ENCODE data around the gene RBM17. TPM values are rescaled to one million over a fixed set of nuclear protein-coding genes. Genes with fewer than 3 reads are reported as not detected.

Gene RBM17
- total RNA-seq, 1 experiment from 2014 or later = 129 TPM

DNA sequence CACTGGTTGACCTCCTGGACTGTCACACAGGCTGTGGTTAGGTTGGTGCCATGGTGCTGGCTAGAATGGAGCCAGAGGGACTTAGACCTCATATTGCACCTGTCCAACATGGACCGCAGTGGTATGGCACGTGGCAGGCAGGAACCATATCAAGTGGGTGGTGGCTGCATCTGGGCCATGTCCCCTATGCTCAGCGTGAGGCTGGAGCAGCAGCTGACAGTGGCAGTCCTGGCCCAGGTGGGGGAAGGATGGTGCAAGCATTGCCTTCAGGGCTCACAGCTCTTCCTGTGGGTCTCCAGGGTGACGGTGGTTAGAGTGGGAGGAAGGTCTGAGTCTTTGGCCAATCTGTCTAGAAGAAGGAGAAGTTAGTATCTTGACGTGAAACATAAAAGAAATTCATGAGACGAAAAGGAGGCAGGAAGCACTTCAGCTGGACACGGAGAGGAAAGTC, 59.4 kb downstream of the RBM17 start:
- Histone ChIP-seq H3K36me3 (ENCODE audit: control insufficient read depth in 1 of 2, insufficient read depth in 2 of 2, low read length in 2 of 2) (peaks cover 0 to 2% of the 10 kb centered on the region in 2 experiments; a peak in 1 of 4 replicates), H3K27ac (ENCODE audit: low read depth, low read length) (no peak overlapping the region), H2AFZ (ENCODE audit: low read depth, low read length, poor library complexity, severe bottlenecking) (no peak overlapping the region), H3K79me2 (ENCODE audit: insufficient read depth, low read length) (peaks cover 77% of the 10 kb centered on the region), H3K9me2 (ENCODE audit: insufficient read depth) (no peaks in the 10 kb centered on the region), H3K9me3 (ENCODE audit: control insufficient read depth in 1 of 2, insufficient read depth in 1 of 2, low read depth in 1 of 2, low read length in 2 of 2) (no peaks in the 10 kb centered on the region), H3K4me2 (ENCODE audit: low read length) (no peak overlapping the region), H3K4me1 (ENCODE audit: control insufficient read depth in 1 of 2, insufficient read depth in 2 of 2, low read length in 2 of 2) (peaks cover 12 to 29% of the 10 kb centered on the region in 2 experiments; a peak in 3 of 4 replicates), H3K4me3 (replicated peaks in 1 of 2; ENCODE audit: low read depth in 1 of 2, low read length in 2 of 2) (no peak overlapping the region), H3K9ac (ENCODE audit: low read length) (no peak overlapping the region), H3K27me3 (ENCODE audit: insufficient read depth, low read length) (no peaks in the 10 kb centered on the region), H4K20me1 (ENCODE audit: insufficient read depth) (no peaks in the 10 kb centered on the region)
- ChIA-PET RAD21 (ENCODE audit: low non-redundant PET in 1 of 2, low total read pairs in 2 of 2, uncharacterized antibody in 2 of 2, unreplicated experiment in 2 of 2) (no interaction called here), CTCF (no interaction called here), POLR2A (interaction anchor here (0.6 kb wide), 1 partner anchor 74 kb away, joined by 3 read pairs; no protein-coding TSS in a partner anchor)
- ATAC-seq (no peak), DNase-seq (ENCODE audit: low read depth, low spot score) (no peak)
- TF ChIP-seq, protein P1, sequence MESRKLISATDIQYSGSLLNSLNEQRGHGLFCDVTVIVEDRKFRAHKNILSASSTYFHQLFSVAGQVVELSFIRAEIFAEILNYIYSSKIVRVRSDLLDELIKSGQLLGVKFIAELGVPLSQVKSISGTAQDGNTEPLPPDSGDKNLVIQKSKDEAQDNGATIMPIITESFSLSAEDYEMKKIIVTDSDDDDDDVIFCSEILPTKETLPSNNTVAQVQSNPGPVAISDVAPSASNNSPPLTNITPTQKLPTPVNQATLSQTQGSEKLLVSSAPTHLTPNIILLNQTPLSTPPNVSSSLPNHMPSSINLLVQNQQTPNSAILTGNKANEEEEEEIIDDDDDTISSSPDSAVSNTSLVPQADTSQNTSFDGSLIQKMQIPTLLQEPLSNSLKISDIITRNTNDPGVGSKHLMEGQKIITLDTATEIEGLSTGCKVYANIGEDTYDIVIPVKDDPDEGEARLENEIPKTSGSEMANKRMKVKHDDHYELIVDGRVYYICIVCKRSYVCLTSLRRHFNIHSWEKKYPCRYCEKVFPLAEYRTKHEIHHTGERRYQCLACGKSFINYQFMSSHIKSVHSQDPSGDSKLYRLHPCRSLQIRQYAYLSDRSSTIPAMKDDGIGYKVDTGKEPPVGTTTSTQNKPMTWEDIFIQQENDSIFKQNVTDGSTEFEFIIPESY (IDR thresholded peaks at IDR 0.05; ENCODE audit: extremely low read depth, insufficient replicate concordance, low read length) = no peak
- no TSS peak for BruUV-seq (replicated peaks)
- intact Hi-C loops (cut with micrococcal nuclease) = no loop called here

DNA sequence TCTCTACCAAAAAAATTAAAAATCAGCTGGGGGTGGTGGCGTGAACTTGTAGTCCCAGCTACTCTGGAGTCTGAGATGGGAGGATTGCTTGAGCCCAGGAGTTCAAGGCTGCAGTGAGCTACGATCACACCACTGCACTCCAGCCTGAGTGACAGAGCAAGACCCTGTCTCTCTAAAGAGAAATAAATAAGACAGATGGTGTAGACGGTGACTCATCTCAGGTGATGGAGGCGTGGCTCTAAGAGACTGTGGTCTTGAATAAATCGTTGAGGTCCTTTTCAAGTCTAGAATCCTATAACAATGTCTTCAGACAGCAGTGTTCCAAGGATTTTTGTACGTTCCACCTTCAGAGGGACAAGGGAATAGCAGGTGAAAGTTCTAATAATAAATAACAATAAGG, 60.1 kb downstream of the RBM17 start:
- Histone ChIP-seq H4K20me1 (ENCODE audit: insufficient read depth) (no peaks in the 10 kb centered on the region), H3K4me3 (replicated peaks in 1 of 2; ENCODE audit: low read depth in 1 of 2, low read length in 2 of 2) (no peak overlapping the region), H3K4me2 (ENCODE audit: low read length) (no peak overlapping the region), H3K79me2 (ENCODE audit: insufficient read depth, low read length) (peaks cover 82% of the 10 kb centered on the region), H3K9me3 (ENCODE audit: control insufficient read depth in 1 of 2, insufficient read depth in 1 of 2, low read depth in 1 of 2, low read length in 2 of 2) (no peaks in the 10 kb centered on the region), H3K4me1 (ENCODE audit: control insufficient read depth in 1 of 2, insufficient read depth in 2 of 2, low read length in 2 of 2) (peaks cover 12 to 27% of the 10 kb centered on the region in 2 experiments; a peak in 3 of 4 replicates), H3K9ac (ENCODE audit: low read length) (no peak overlapping the region), H2AFZ (ENCODE audit: low read depth, low read length, poor library complexity, severe bottlenecking) (no peak overlapping the region), H3K36me3 (ENCODE audit: control insufficient read depth in 1 of 2, insufficient read depth in 2 of 2, low read length in 2 of 2) (peaks cover 0 to 2% of the 10 kb centered on the region in 2 experiments; a peak in 1 of 4 replicates), H3K9me2 (ENCODE audit: insufficient read depth) (no peaks in the 10 kb centered on the region), H3K27ac (ENCODE audit: low read depth, low read length) (no peak overlapping the region), H3K27me3 (ENCODE audit: insufficient read depth, low read length) (no peaks in the 10 kb centered on the region)
- POLR2A ChIA-PET = interaction anchor here (0.6 kb wide), 1 partner anchor 75 kb away, joined by 3 read pairs; no protein-coding TSS in a partner anchor
- CTCF ChIA-PET = no interaction called here
- DNase-seq (ENCODE audit: low read depth, low spot score) (no peak), ATAC-seq (no peak)
- intact Hi-C loops (cut with micrococcal nuclease) = no loop called here
- no TSS peak for BruUV-seq (replicated peaks)
- RAD21 ChIA-PET (ENCODE audit: low non-redundant PET in 1 of 2, low total read pairs in 2 of 2, uncharacterized antibody in 2 of 2, unreplicated experiment in 2 of 2) = no interaction called here
- TF ChIP-seq, protein P2, sequence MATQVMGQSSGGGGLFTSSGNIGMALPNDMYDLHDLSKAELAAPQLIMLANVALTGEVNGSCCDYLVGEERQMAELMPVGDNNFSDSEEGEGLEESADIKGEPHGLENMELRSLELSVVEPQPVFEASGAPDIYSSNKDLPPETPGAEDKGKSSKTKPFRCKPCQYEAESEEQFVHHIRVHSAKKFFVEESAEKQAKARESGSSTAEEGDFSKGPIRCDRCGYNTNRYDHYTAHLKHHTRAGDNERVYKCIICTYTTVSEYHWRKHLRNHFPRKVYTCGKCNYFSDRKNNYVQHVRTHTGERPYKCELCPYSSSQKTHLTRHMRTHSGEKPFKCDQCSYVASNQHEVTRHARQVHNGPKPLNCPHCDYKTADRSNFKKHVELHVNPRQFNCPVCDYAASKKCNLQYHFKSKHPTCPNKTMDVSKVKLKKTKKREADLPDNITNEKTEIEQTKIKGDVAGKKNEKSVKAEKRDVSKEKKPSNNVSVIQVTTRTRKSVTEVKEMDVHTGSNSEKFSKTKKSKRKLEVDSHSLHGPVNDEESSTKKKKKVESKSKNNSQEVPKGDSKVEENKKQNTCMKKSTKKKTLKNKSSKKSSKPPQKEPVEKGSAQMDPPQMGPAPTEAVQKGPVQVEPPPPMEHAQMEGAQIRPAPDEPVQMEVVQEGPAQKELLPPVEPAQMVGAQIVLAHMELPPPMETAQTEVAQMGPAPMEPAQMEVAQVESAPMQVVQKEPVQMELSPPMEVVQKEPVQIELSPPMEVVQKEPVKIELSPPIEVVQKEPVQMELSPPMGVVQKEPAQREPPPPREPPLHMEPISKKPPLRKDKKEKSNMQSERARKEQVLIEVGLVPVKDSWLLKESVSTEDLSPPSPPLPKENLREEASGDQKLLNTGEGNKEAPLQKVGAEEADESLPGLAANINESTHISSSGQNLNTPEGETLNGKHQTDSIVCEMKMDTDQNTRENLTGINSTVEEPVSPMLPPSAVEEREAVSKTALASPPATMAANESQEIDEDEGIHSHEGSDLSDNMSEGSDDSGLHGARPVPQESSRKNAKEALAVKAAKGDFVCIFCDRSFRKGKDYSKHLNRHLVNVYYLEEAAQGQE (IDR thresholded peaks at IDR 0.05; ENCODE audit: low read depth) = no peak
- TF ChIP-seq YY1 (IDR thresholded peaks at IDR 0.05; ENCODE audit: extremely low read depth, insufficient replicate concordance, low read depth, low read length) (no peak), CBX3 (IDR thresholded peaks at IDR 0.05; ENCODE audit: low read depth) (no peak), SP1 (IDR thresholded peaks at IDR 0.05; ENCODE audit: low read depth) (no peak), ZNF274 (IDR thresholded peaks at IDR 0.05; ENCODE audit: low read depth, low read length) (no peak), SRF (IDR thresholded peaks at IDR 0.05; ENCODE audit: low read depth) (no peak), CEBPB (IDR thresholded peaks at IDR 0.05; ENCODE audit: low read depth) (no peak), FOSL1 (IDR thresholded peaks at IDR 0.05; ENCODE audit: low read depth) (no peak), TCF7L2 (IDR thresholded peaks at IDR 0.05; ENCODE audit: borderline replicate concordance, extremely low read depth, insufficient read depth, insufficient read length) (no peak), ELF1 (IDR thresholded peaks at IDR 0.05; ENCODE audit: borderline replicate concordance, low read depth) (no peak), EZH2 (IDR thresholded peaks at IDR 0.05) (no peak)
- TF ChIP-seq, protein P1 (IDR thresholded peaks at IDR 0.05; ENCODE audit: extremely low read depth, insufficient replicate concordance, low read length) = no peak

All from HCT116 (cell line).